Naive thymus-derived CD4-positive, alpha-beta T cell (primary cell): Measurements from ENCODE around the gene IRX2. TPM values are rescaled to one million over a fixed set of nuclear protein-coding genes. Genes with fewer than 3 reads are reported as not detected.

ENCODE experiments used
- ATAC-seq: fragments of 150-1000 bp; cut with Tn5 transposase; 2 replicates; pipeline ENCODE4 v1.10.0; 2021; ENCODE audit warnings: mild to moderate bottlenecking, moderate library complexity
- CTCF ChIA-PET: fragments of 350-600 bp; sonication (Branson Sonifier 250); formaldehyde crosslinking; loops from one replicate; lab custom pipeline; 2021; ENCODE audit warnings: antibody characterized with exemption; lab: Charles Lee
- POLR2A ChIA-PET: fragments of 350-600 bp; sonication (Branson Sonifier 250); formaldehyde crosslinking; loops from one replicate; lab custom pipeline; 2021; ENCODE audit warnings: antibody characterized with exemption, inconsistent platforms; lab: Charles Lee
- DNase-seq, 9 donors: peaks; one replicate each; pipeline versions ENCODE4 v3.0.0 to v3.0.0-alpha.2; 2020 to 2022; ENCODE audit warnings: mixed read lengths in 1 of 9
- H3K27ac ChIP-seq: one replicate; pipeline ENCODE4 v1.7.0; 2013; ENCODE audit warnings: mild to moderate bottlenecking, low read depth, low read length, moderate library complexity
- H3K27me3 ChIP-seq, 2 donors: one replicate each; pipeline ENCODE4 v1.7.0; 2013; ENCODE audit warnings: low read length in 2 of 2, mild to moderate bottlenecking in 2 of 2, moderate library complexity in 2 of 2; ENCODE audit not compliant: control insufficient read depth in 2 of 2, insufficient read depth in 2 of 2
- H3K36me3 ChIP-seq, 3 experiments: 1 replicate in 2 of 3; 2 replicates in 1 of 3; pipeline ENCODE4 v1.7.0; 2013; ENCODE audit warnings: low read length in 3 of 3, mild to moderate bottlenecking in 3 of 3, moderate library complexity in 1 of 3; ENCODE audit not compliant: insufficient read depth in 3 of 3, control insufficient read depth in 2 of 3
- H3K4me1 ChIP-seq, 2 donors: one replicate each; pipeline ENCODE4 v1.7.0; 2013; ENCODE audit warnings: low read length in 2 of 2, mild to moderate bottlenecking in 2 of 2, moderate library complexity in 1 of 2; ENCODE audit not compliant: control insufficient read depth in 2 of 2, insufficient read depth in 2 of 2
- H3K4me3 ChIP-seq: 2 replicates; pipeline ENCODE4 v1.7.0; 2013; ENCODE audit warnings: mild to moderate bottlenecking, low read length
- H3K9me3 ChIP-seq, 3 experiments: 1 replicate in 2 of 3; 2 replicates in 1 of 3; pipeline ENCODE4 v1.7.0; 2013; ENCODE audit warnings: low read length in 3 of 3; ENCODE audit not compliant: control insufficient read depth in 2 of 3
- H3K27ac Mint-ChIP-seq, 9 donors: one replicate each; pipeline ENCODE4 v1.8.0; 2020 to 2022; ENCODE audit warnings: mixed read lengths in 9 of 9, mild to moderate bottlenecking in 8 of 9, moderate library complexity in 5 of 9, inconsistent platforms in 2 of 9
- H3K27me3 Mint-ChIP-seq, 5 donors: one replicate each; pipeline ENCODE4 v1.8.0; 2021 to 2022; ENCODE audit warnings: mixed read lengths in 5 of 5, mild to moderate bottlenecking in 1 of 5
- H3K36me3 Mint-ChIP-seq, 5 donors: one replicate each; pipeline ENCODE4 v1.8.0; 2020 to 2022; ENCODE audit warnings: mixed read lengths in 5 of 5, mild to moderate bottlenecking in 3 of 5, inconsistent platforms in 1 of 5
- H3K4me1 Mint-ChIP-seq, 7 donors: one replicate each; pipeline ENCODE4 v1.8.0; 2020 to 2022; ENCODE audit warnings: mixed read lengths in 7 of 7, mild to moderate bottlenecking in 3 of 7, inconsistent platforms in 1 of 7
- H3K4me3 Mint-ChIP-seq, 10 donors: one replicate each; pipeline ENCODE4 v1.8.0; 2020 to 2022; ENCODE audit warnings: mild to moderate bottlenecking in 10 of 10, mixed read lengths in 10 of 10, moderate library complexity in 6 of 10, inconsistent platforms in 2 of 10
- H3K9me3 Mint-ChIP-seq, 11 donors: one replicate each; pipeline ENCODE4 v1.8.0; 2020 to 2022; ENCODE audit warnings: mixed read lengths in 11 of 11, mild to moderate bottlenecking in 4 of 11, inconsistent platforms in 1 of 11, moderate library complexity in 1 of 11
- intact Hi-C, 2 donors: fragments of 100-400 bp; cut with micrococcal nuclease; formaldehyde crosslinking; loops; one replicate each; pipeline ENCODE4 v1.15.1; 2023
- polyA plus RNA-seq, 2 donors: library from polyadenylated mRNA; unstranded; fragments of 300-500 nt; fragmentation: Illumina TruSeq; gene quantifications; one replicate each; pipeline ENCODE4 v1.2.3, GENCODE V29; 2021
- total RNA-seq, 6 experiments: library from RNA in 5 of 6; stranded (reverse) in 5 of 6; gene quantifications; 1 replicate in 5 of 6; 2 replicates in 1 of 6; pipeline ENCODE4 v1.2.3 and lab custom pipeline; 2021 to 2026

Gene IRX2
- total and polyA plus RNA-seq, 7 experiments from 2014 or later: not detected

DNA sequence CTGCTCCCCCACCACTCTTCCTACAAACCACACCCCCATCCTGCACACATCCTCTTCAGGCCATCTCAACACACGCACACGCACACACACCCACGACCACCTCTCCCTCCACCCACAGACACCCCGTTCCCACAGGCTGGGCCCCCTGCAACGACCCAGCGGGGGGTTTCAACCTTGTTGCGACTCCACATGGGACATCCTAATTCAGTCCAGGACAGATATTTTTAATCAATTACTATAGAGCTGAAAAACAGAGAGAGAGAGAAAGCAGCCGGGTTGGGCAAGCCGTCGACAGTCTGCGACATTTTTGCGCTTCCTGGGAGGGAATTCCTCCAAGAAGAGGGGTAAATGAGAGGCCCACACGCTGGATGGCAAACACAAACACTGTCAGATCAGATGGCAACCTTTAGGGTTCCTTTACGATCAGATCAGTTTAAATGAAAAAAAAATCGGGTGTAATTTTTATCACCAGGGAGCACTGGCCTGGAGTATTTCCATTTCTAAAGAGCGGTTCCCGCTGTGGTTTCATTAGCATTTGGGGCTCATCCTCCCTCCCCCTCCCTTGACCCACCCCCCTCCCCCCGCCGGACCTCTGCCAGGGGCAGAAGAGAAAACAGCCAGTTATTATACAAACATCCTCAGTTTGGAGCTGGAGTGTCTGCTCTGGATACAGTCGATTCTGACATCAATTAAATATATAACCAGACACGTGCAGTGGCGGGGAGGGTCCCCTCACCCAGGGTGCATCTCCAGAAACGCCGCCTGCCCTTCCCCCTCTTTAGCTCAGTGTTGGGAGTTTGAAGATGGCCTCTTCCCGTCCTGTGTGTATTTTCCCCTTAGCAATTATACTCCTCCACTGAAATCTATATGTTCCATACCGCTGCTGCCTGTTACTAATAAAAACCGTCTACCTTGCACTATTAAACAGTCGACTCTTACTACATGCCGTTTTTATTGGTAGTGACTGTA lies 2.3 kb upstream of the IRX2 start:
- Histone ChIP-seq H3K9me3 (no peaks in the 10 kb centered on the region), H3K27me3 (no peaks in the 10 kb centered on the region), H3K4me1 (no peaks in the 10 kb centered on the region), H3K36me3 (no peaks in the 10 kb centered on the region), H3K27ac (no peak overlapping the region), H3K4me3 (no peak overlapping the region)
- H3K4me3 Mint-ChIP-seq: peak overlapping the region in 5 of 10 donors; percentile 6 to 68 (median 21)
- H3K27ac Mint-ChIP-seq: peak overlapping the region in 1 of 9 donors; percentile 78
- DNase-seq (no peak), ATAC-seq (no peak)
- peaks cover 0 to 7% (median 0%) of the 10 kb centered on the region in 5 donors for H3K36me3 Mint-ChIP-seq
- H3K27me3 Mint-ChIP-seq: peaks cover 56 to 68% (median 65%) of the 10 kb centered on the region in 5 donors
- H3K4me1 Mint-ChIP-seq: peaks cover 12 to 30% (median 17%) of the 10 kb centered on the region in 7 donors
- intact Hi-C loops: no loop called here
- ChIA-PET POLR2A (no interaction called here), CTCF (no interaction called here)
- peaks cover 0 to 13% (median 3%) of the 10 kb centered on the region in 11 donors for H3K9me3 Mint-ChIP-seq

DNA sequence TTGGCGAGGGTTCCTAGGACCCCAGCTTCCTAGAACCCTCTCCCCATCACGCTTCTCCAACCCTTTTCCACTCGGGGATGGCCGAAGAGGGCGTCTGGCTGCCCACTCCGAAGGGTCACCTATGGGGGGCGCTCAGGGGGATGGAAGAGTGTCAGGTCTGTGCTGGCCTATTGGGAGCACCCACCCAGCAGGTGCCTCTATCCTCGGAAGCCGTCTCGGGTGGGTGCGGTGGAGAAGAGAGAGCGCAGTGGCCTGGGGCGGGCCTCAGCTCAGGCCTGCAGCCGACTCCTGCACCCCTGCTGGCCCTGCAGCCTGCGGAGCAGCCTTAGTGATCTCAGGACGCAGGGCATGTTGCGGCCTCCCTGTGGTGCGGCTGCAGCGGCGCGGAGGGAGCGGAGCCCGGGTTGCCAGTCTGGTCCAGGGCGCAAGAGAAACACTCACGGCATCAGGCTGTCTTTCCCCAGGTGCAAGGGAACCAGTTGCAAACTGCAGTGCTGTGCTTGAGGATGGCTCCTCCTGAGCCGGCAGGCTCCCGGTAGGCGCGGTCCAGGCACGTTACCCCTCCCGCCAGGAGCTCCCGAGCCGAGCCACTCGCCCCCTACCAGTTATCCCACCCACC lies 1.5 kb upstream of the IRX2 start:
- ATAC-seq (no peak), DNase-seq (no peak)
- intact Hi-C loops: no loop called here
- H3K36me3 ChIP-seq: no peaks in the 10 kb centered on the region
- H3K4me1 ChIP-seq: no peaks in the 10 kb centered on the region
- H3K4me1 Mint-ChIP-seq: peaks cover 12 to 30% (median 17%) of the 10 kb centered on the region in 7 donors
- H3K9me3 Mint-ChIP-seq: peaks cover 0 to 13% (median 3%) of the 10 kb centered on the region in 11 donors
- peaks cover 52 to 63% (median 60%) of the 10 kb centered on the region in 5 donors for H3K27me3 Mint-ChIP-seq
- no peak overlapping the region for H3K27ac ChIP-seq
- no peak overlapping the region for H3K27ac Mint-ChIP-seq
- H3K9me3 ChIP-seq: no peaks in the 10 kb centered on the region
- ChIA-PET POLR2A (no interaction called here), CTCF (no interaction called here)
- H3K27me3 ChIP-seq: no peaks in the 10 kb centered on the region
- H3K4me3 Mint-ChIP-seq: peak overlapping the region in 4 of 10 donors; percentile 7 to 52 (median 21)
- peaks cover 0 to 7% (median 0%) of the 10 kb centered on the region in 5 donors for H3K36me3 Mint-ChIP-seq
- H3K4me3 ChIP-seq: no peak overlapping the region

DNA sequence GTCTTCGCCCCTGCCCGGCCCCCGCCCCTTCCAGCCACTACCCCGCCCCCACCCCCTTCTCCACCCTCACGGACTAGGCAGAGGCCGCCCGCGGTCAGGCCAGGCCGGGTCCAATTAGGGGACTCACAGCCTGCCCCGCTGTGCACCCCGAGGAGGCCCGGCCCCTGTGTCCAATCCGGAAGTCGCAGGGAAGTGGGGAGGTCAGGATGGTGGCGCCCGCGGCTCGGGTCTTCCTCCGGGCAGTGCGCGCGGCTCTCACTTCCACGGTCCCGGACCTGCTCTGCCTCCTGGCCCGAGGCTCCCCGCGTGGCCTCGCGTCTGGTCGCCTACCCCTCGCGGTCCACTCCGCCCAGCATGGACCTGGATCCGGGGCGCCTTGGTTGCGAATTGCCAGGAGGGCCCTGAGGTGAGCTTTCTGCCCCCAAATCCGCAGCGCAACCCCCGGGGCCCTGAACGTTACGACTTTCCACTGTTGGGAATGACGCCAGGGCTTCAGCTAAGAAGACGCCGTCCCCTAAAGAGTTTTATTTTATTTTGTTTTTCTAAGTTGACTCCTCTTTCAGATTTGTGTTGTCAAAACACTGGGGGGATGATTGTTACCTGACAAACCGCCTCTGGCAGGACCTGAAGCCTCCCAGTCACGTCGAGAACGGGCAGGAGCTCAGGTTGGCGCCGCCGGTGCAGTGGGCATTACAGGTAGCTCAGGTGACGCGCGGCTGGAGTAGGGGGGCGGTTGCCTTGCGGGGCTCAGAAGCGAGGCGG lies 763 bp upstream of the IRX2 start:
- ChIA-PET CTCF (no interaction called here), POLR2A (no interaction called here)
- DNase-seq: no peak
- ATAC-seq: no peak
- H3K27ac Mint-ChIP-seq: peak overlapping the region in 1 of 9 donors; percentile 69
- peak overlapping the region in 4 of 10 donors; percentile 17 to 52 (median 26) for H3K4me3 Mint-ChIP-seq
- H3K4me1 Mint-ChIP-seq: peaks cover 12 to 30% (median 17%) of the 10 kb centered on the region in 7 donors
- H3K27me3 Mint-ChIP-seq: peaks cover 51 to 63% (median 60%) of the 10 kb centered on the region in 5 donors
- H3K4me3 ChIP-seq: no peak overlapping the region
- intact Hi-C loops: no loop called here
- no peak overlapping the region for H3K27ac ChIP-seq
- no peaks in the 10 kb centered on the region for H3K9me3 ChIP-seq
- H3K36me3 ChIP-seq: no peaks in the 10 kb centered on the region
- no peaks in the 10 kb centered on the region for H3K4me1 ChIP-seq
- H3K36me3 Mint-ChIP-seq: peaks cover 0 to 7% (median 0%) of the 10 kb centered on the region in 5 donors
- no peaks in the 10 kb centered on the region for H3K27me3 ChIP-seq
- H3K9me3 Mint-ChIP-seq: peaks cover 0 to 13% (median 2%) of the 10 kb centered on the region in 11 donors

DNA sequence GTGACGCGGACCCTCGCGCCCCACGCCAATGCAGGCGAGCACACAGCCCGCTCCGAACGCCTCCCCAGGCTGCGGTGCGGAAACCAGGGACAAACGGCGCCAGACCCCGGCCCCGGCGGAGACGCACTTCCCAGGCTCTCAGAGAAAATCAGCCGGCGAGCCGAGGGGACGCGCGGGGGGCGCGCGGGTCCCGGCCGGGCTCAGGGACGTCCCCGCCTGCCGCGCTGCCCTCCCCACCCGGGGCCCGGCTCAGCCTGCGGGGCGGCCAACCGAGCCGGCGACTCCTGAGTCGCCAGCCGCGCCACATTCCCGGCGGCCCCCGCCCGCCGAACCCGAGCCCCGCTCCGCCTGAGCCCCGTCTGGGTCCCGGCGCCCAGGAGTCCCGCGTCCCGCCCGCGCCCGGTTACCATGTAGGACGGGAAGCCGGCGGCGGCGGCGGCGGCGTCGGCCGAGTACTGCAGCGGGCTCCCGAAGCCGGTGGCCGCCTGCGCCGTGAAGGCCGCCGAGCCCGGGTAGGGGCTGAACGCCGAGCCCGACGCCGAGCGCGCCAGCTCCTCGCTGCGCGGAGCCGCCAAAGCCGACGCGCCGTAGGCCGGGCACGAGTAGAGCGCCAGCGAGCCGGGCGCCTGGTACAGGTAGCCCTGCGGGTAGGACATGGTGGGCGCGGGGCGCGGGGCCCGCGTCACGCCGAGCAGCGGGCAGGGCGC lies 566 bp downstream of the IRX2 start:
- H3K4me1 ChIP-seq: no peaks in the 10 kb centered on the region
- H3K9me3 ChIP-seq: no peaks in the 10 kb centered on the region
- Mint-ChIP-seq H3K9me3 (peaks cover 0 to 11% (median 2%) of the 10 kb centered on the region in 11 donors), H3K36me3 (peaks cover 0 to 7% (median 0%) of the 10 kb centered on the region in 5 donors), H3K4me1 (peaks cover 5 to 20% (median 12%) of the 10 kb centered on the region in 7 donors), H3K27me3 (peaks cover 52 to 63% (median 60%) of the 10 kb centered on the region in 5 donors), H3K4me3 (peak overlapping the region in 1 of 10 donors; percentile 47), H3K27ac (no peak overlapping the region)
- ChIA-PET CTCF (no interaction called here), POLR2A (no interaction called here)
- H3K36me3 ChIP-seq: no peaks in the 10 kb centered on the region
- intact Hi-C loops: no loop called here
- ATAC-seq (no peak), DNase-seq (no peak)
- H3K27me3 ChIP-seq: peaks cover 0 to 5% of the 10 kb centered on the region in 2 donors
- no peak overlapping the region for H3K4me3 ChIP-seq
- H3K27ac ChIP-seq: no peak overlapping the region

DNA sequence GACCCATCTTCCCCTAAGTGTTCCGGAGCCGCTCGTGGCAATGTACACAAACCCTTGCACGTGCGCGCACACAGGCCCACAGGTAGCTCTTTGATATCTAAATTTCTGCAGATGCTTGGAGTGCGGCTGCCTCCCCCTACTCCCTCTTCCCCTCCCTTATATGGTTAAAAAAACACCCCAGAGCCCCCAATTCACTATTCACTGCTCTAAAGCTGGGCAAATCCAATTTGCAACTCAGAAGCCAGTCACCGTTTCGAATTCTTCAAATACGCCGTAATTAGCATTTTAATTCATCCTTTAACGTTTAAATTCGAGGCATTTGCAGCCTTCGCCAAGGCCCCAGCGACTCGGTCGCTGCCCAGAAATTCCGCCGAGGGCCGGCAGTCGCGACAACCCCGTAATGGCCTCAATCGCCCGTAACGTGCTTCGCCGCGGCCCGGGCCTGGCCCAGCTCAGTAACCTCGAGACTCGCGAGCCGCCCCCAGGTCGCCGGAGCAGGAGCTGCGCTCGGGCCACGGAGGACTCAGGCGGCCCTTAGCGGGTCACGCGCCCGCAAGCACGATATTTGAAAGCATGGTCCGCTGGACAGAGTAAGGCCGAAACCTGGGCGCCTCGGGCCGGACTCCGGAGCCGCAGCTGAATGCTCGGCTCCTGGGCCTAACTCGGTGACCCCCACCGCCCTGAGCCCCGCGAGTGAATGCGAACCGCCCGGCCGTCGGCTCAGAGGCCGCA lies 1.3 kb downstream of the IRX2 start:
- H3K4me1 Mint-ChIP-seq: peaks cover 4 to 13% (median 10%) of the 10 kb centered on the region in 7 donors

More for the DNA sequence above, 1.3 kb downstream of the IRX2 start:
- no peak for ATAC-seq
- H3K27me3 ChIP-seq: peaks cover 0 to 5% of the 10 kb centered on the region in 2 donors
- no peaks in the 10 kb centered on the region for H3K36me3 ChIP-seq
- CTCF ChIA-PET: no interaction called here
- no peak for DNase-seq
- POLR2A ChIA-PET: no interaction called here
- H3K4me3 ChIP-seq: no peak overlapping the region
- H3K36me3 Mint-ChIP-seq: peaks cover 0 to 7% (median 0%) of the 10 kb centered on the region in 5 donors
- H3K27ac Mint-ChIP-seq: peak overlapping the region in 1 of 9 donors; percentile 83
- no peaks in the 10 kb centered on the region for H3K4me1 ChIP-seq
- no peak overlapping the region for H3K27ac ChIP-seq
- H3K4me3 Mint-ChIP-seq: peak overlapping the region in 5 of 10 donors; percentile 9 to 71 (median 47)
- no peaks in the 10 kb centered on the region for H3K9me3 ChIP-seq
- intact Hi-C loops: no loop called here
- peaks cover 0 to 8% (median 2%) of the 10 kb centered on the region in 11 donors for H3K9me3 Mint-ChIP-seq
- peaks cover 53 to 62% (median 60%) of the 10 kb centered on the region in 5 donors for H3K27me3 Mint-ChIP-seq
